Endothelial cell of umbilical vein (primary cell): ENCODE data around the gene ADRA2C. TPM values are rescaled to one million over a fixed set of nuclear protein-coding genes. Genes with fewer than 3 reads are reported as not detected.

ENCODE experiments used
- BruUV-seq: library from RNA; stranded (reverse); fragments of 400-500 nt; replicated peaks from 2 replicates; lab custom pipeline; 2021; lab: Mats Ljungman, UMichigan
- CTCF ChIA-PET: fragments of 300-600, 350-600 bp; sonication (Branson Sonifier 250); formaldehyde crosslinking; loops from one replicate; lab custom pipeline; 2021; ENCODE audit warnings: antibody characterized with exemption, inconsistent platforms; lab: Charles Lee
- POLR2A ChIA-PET: fragments of 300-600, 350-600 bp; sonication (Branson Sonifier 250); formaldehyde crosslinking; loops from one replicate; lab custom pipeline; 2021; ENCODE audit warnings: antibody characterized with exemption, inconsistent platforms; lab: Charles Lee
- DNase-seq: peaks from one replicate; pipeline ENCODE4 v3.0.0-alpha.2; 2011; ENCODE audit warnings: low read depth, low spot score
- FAIRE-seq: peaks from 2 replicates; lab custom pipeline; 2011; peaks lifted over from hg19 to GRCh38; lab: Jason Lieb, UNC
- H2AFZ ChIP-seq: 2 replicates; pipeline ENCODE4 v1.6.0; 2012; ENCODE audit warnings: low read depth, low read length, control low read depth, inconsistent platforms
- H3K27ac ChIP-seq: 2 replicates; pipeline ENCODE4 v1.5.1; 2011; ENCODE audit warnings: low read depth, mild to moderate bottlenecking, control low read depth, low read length, moderate library complexity; ENCODE audit not compliant: insufficient read depth
- H3K27me3 ChIP-seq, 2 experiments: 2 replicates each; pipeline versions ENCODE4 v1.6.0 to v1.6.1; 2011; ENCODE audit warnings: low read length in 2 of 2, mixed read lengths in 1 of 2; ENCODE audit not compliant: control insufficient read depth in 2 of 2, insufficient read depth in 2 of 2
- H3K36me3 ChIP-seq, 2 experiments: 2 replicates in 1 of 2; 3 replicates in 1 of 2; pipeline ENCODE4 v1.5.1; 2011; ENCODE audit warnings: low read length in 2 of 2, mild to moderate bottlenecking in 1 of 2, moderate library complexity in 1 of 2; ENCODE audit not compliant: control insufficient read depth in 2 of 2, insufficient read depth in 2 of 2; ENCODE audit errors: extremely low read depth in 1 of 2
- H3K4me1 ChIP-seq: 3 replicates; pipeline ENCODE4 v1.5.1; 2011; ENCODE audit warnings: mild to moderate bottlenecking, low read length; ENCODE audit not compliant: control insufficient read depth, insufficient read depth; ENCODE audit errors: extremely low read depth
- H3K4me2 ChIP-seq: 2 replicates; pipeline ENCODE4 v1.6.1; 2011; ENCODE audit warnings: low read length, control low read depth, mixed read lengths; ENCODE audit not compliant: insufficient read depth
- H3K4me3 ChIP-seq, 3 experiments: fragments of 200-600 bp in 1 of 3; sonication (generic), shearing (Covaris generic) in 1 of 3; replicated peaks in 1 of 3; 2 replicates each; pipeline ENCODE4 v1.5.1; 2011 to 2016; ENCODE audit warnings: control low read depth in 3 of 3, low read length in 3 of 3, mild to moderate bottlenecking in 2 of 3, inconsistent platforms in 1 of 3, low read depth in 1 of 3, moderate library complexity in 1 of 3; ENCODE audit not compliant: insufficient read depth in 1 of 3
- H3K79me2 ChIP-seq: 2 replicates; pipeline ENCODE4 v1.6.0; 2012; ENCODE audit warnings: low read length, inconsistent platforms; ENCODE audit not compliant: control insufficient read depth, insufficient read depth
- H3K9ac ChIP-seq: replicated peaks from 2 replicates; pipeline ENCODE3; 2011; ENCODE audit warnings: low read length, control low read depth; ENCODE audit not compliant: insufficient read depth; ENCODE audit errors: extremely low read depth
- H3K9me1 ChIP-seq: replicated peaks from 3 replicates; pipeline ENCODE4 v1.6.0; 2011; ENCODE audit warnings: mild to moderate bottlenecking, low read length; ENCODE audit not compliant: control insufficient read depth, insufficient read depth; ENCODE audit errors: extremely low read depth
- H3K9me3 ChIP-seq: replicated peaks from 2 replicates; pipeline ENCODE4 v1.5.1; 2012; ENCODE audit warnings: low read length, inconsistent platforms; ENCODE audit not compliant: control insufficient read depth, insufficient read depth
- H4K20me1 ChIP-seq: replicated peaks from 2 replicates; pipeline ENCODE3; 2011; ENCODE audit warnings: mild to moderate bottlenecking, low read length; ENCODE audit not compliant: control insufficient read depth, insufficient read depth; ENCODE audit errors: extremely low read depth
- EZH2 ChIP-seq: IDR thresholded peaks from 2 replicates; pipeline ENCODE4 v1.6.1; 2012; ENCODE audit warnings: borderline replicate concordance, low read depth, mild to moderate bottlenecking, moderate library complexity, low read length, inconsistent platforms; ENCODE audit not compliant: severe bottlenecking
- FOS ChIP-seq: IDR thresholded peaks from 2 replicates; pipeline ENCODE4 v1.6.1; 2011; ENCODE audit warnings: mild to moderate bottlenecking, low read length, moderate library complexity, borderline replicate concordance; ENCODE audit not compliant: insufficient read depth
- GATA2 ChIP-seq: IDR thresholded peaks from 2 replicates; pipeline ENCODE4 v1.7.0; 2011; ENCODE audit warnings: low read depth, mild to moderate bottlenecking, moderate library complexity, mixed read lengths, low read length; ENCODE audit not compliant: insufficient read length, insufficient read depth
- JUN ChIP-seq: IDR thresholded peaks from 2 replicates; pipeline ENCODE4 v1.6.1; 2011; ENCODE audit warnings: borderline replicate concordance, low read depth; ENCODE audit not compliant: insufficient read length, insufficient read depth
- MYC ChIP-seq: IDR thresholded peaks from one replicate; pipeline ENCODE4 v1.6.1; 2011; ENCODE audit warnings: mild to moderate bottlenecking, low read depth, low read length
- POLR2A ChIP-seq: IDR thresholded peaks from 2 replicates; pipeline ENCODE4 v1.6.1; 2012; ENCODE audit warnings: low read depth, mild to moderate bottlenecking, control low read depth, low read length
- POLR2AphosphoS5 ChIP-seq: IDR thresholded peaks from 2 replicates; pipeline ENCODE4 v1.6.1; 2012; ENCODE audit warnings: low read depth, mild to moderate bottlenecking, control low read depth, low read length, moderate library complexity; ENCODE audit not compliant: insufficient read depth
- dilution Hi-C: fragments of 300-500 bp; cut with MboI; formaldehyde crosslinking; loops from one replicate; pipeline ENCODE4 v1.15.0; 2019; ENCODE audit warnings: low sequenced_read_pairs; ENCODE audit not compliant: extremely low pct_ligation_motif_present
- intact Hi-C: fragments of 100-400 bp; cut with micrococcal nuclease; formaldehyde crosslinking; loops from one replicate; pipeline ENCODE4 v1.10.0; 2022
- polyA plus RNA-seq, 4 experiments: library from polyadenylated mRNA; depleted of rRNA in 3 of 4; stranded (reverse) in 3 of 4; unstranded in 1 of 4; fragments of >200 nt; gene quantifications; 2 replicates each; pipeline versions ENCODE4 v1.2.1 to v1.2.3, GENCODE V29; 2011 to 2012; ENCODE audit warnings: missing spikeins in 1 of 4
- total RNA-seq: library from RNA; stranded (reverse); gene quantifications from 2 replicates; pipeline ENCODE4 v1.2.3, GENCODE V29; 2021
- TF ChIP-seq, protein P1 (sequence below), 2 donors: IDR thresholded peaks; 1 replicate in 1 of 2; 2 replicates in 1 of 2; pipeline ENCODE4 v1.5.1; 2011; ENCODE audit warnings: low read length in 2 of 2, mild to moderate bottlenecking in 2 of 2, moderate library complexity in 2 of 2, control low read depth in 1 of 2, inconsistent platforms in 1 of 2, low read depth in 1 of 2; ENCODE audit not compliant: insufficient read depth in 1 of 2; ENCODE audit errors: extremely low read depth in 1 of 2
- TF ChIP-seq, protein P2 (sequence below): IDR thresholded peaks from 2 replicates; pipeline ENCODE4 v1.6.1; 2011; ENCODE audit not compliant: insufficient read depth, insufficient read length

The ADRA2C gene
- total and polyA plus RNA-seq, 2 donors (not counting 3 experiments of a cell fraction or from before 2014, with no cell fraction given), result 0.03 to 0.40 TPM

DNA sequence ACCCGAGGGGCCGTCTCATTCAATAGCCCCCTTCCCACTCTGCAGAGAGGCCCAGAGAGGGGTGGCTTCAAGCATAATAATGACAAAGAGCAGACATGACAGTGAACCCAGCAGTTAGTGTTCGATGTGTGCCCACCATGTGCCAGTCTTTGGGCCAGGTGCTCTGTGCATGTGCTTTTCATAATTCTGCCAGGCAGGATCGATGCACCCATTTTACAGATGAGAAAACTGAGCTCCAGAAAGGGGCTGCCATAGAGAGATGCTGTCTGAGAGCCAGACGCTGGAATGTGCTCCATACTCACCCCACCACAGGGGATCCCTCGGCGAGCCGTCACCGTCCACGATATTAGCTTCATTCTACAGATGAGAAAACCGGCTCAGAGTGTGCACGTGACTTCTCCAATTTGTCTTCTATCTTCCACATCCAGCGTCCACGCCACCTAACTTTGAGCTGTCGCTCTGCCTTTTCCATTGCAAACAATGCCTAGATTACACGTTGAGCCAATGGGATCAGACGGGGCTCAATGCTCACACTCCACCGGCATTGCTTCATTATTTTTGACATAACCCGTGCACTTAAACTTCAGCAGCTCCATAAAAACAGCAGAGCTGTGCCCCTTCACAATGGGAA lies 8.2 kb downstream of the ADRA2C start:
- no peak overlapping the region for H2AFZ ChIP-seq
- POLR2A ChIA-PET, result no interaction called here

More for the DNA sequence above, 8.2 kb downstream of the ADRA2C start:
- BruUV-seq, result no TSS peak
- Histone ChIP-seq H4K20me1 (no peaks in the 10 kb centered on the region), H3K79me2 (no peaks in the 10 kb centered on the region), H3K27me3 (peaks cover 4% of the 10 kb centered on the region in 2 experiments), H3K36me3 (no peaks in the 10 kb centered on the region), H3K4me2 (no peak overlapping the region), H3K4me3 (no peak overlapping the region), H3K9me1 (no peaks in the 10 kb centered on the region), H3K9ac (no peak overlapping the region), H3K9me3 (no peaks in the 10 kb centered on the region), H3K27ac (no peak overlapping the region), H3K4me1 (no peaks in the 10 kb centered on the region)
- DNase-seq (no peak), FAIRE-seq (no peak)
- intact Hi-C loops, result no loop called here
- CTCF ChIA-PET, result no interaction called here
- TF ChIP-seq POLR2A (no peak), JUN (no peak), GATA2 (no peak), POLR2AphosphoS5 (no peak), FOS (no peak), MYC (no peak), EZH2 (no peak)
- TF ChIP-seq, protein P1, sequence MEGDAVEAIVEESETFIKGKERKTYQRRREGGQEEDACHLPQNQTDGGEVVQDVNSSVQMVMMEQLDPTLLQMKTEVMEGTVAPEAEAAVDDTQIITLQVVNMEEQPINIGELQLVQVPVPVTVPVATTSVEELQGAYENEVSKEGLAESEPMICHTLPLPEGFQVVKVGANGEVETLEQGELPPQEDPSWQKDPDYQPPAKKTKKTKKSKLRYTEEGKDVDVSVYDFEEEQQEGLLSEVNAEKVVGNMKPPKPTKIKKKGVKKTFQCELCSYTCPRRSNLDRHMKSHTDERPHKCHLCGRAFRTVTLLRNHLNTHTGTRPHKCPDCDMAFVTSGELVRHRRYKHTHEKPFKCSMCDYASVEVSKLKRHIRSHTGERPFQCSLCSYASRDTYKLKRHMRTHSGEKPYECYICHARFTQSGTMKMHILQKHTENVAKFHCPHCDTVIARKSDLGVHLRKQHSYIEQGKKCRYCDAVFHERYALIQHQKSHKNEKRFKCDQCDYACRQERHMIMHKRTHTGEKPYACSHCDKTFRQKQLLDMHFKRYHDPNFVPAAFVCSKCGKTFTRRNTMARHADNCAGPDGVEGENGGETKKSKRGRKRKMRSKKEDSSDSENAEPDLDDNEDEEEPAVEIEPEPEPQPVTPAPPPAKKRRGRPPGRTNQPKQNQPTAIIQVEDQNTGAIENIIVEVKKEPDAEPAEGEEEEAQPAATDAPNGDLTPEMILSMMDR (IDR thresholded peaks at IDR 0.05; ENCODE audit: extremely low read depth in 1 of 2, insufficient read depth in 1 of 2, low read depth in 1 of 2, low read length in 2 of 2), result no peak
- TF ChIP-seq, protein P2, sequence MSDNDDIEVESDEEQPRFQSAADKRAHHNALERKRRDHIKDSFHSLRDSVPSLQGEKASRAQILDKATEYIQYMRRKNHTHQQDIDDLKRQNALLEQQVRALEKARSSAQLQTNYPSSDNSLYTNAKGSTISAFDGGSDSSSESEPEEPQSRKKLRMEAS, result no peak
- dilution Hi-C loops, result no loop called here
